HG03280 (cell line): ENCODE results near the gene RAPGEF6.
"Not testable (repeated sequence)": the region's sequence is repeated elsewhere in the genome, so short reads cannot be mapped to it uniquely, and the experiment has no call there.

Experiments
- ATAC-seq: cut with Tn5 transposase; IDR thresholded peaks from one replicate; pipeline ENCODE4 v1.9.1; 2021; ENCODE audit warnings: mild to moderate bottlenecking, moderate library complexity; ENCODE audit not compliant: unreplicated experiment

RAPGEF6 gene

DNA sequence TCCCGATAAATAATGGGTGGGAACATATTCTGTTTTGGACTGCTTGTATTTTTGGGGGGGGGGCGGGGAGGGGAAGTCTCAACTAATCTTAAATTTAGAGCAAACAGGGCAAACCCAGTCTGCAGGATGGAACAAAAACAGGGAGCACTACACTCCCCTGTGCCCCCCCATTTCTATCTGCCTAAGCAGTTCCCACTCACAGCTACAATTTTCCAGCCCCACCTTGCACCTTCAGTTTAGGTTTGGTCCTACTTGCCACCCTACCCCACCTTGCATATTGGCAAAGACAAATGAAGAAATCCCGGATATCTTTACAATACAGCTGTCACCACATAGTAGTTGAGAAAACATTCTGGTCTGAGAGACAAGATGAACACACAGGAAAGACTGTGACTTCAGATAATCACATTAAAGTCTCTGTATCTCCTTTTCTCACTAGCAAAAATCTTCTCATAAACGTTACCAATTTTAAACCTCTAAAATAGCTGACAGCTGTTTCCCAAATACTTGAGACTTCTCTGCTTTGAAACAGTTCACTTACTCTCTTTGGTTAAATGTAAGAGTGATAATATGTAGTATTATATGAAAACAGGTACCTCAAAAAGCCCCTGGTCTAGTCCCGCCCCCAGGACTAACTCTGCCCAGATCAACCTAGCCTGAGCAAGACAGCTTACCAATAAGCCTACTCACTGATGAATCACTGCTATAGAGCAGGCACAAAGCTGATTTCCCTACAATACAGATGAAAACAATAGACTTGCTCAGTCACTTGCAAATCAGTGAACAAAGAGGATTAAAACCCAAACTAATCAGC lies 5.2 kb upstream of the RAPGEF6 start:
- no peak for ATAC-seq

DNA sequence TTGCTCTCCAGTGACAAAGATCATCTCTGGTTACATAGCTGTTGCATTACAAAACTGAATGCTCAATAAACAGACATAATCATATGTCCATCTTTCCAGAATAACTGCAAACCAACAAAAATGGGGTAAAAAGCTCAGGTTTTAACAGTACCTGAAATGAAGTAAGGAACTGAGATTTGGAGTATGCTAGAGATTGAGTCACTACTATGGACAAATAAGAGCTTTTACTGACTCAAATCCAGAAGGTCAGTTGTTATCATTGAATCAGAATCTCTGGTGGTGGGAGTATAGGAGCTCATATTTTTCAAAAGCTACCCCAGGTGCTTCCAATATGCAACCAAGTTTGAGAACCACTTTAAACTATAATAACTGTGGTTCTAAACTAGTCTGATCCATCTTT lies 4.1 kb upstream of the RAPGEF6 start:
- ATAC-seq = no peak

DNA sequence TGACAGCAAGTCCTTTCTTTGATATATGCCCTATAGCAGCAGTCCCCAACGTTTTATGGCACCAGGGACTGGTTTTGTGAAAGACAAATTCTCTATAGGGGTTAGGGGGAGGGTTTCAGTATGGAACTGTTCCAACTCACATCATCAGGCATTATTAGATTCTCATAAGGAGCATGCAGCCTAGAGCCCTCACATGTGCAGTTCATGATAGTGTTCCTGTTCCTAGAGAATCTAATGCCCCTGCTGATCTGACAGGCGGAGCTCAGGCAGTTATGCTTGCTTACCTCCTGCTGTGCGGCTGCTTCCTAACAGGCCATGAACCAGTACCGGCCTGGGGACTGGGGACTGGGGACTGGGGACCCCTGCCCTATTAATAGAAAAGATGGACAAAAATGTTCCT lies 2.7 kb upstream of the RAPGEF6 start:
- ATAC-seq = no peak

DNA sequence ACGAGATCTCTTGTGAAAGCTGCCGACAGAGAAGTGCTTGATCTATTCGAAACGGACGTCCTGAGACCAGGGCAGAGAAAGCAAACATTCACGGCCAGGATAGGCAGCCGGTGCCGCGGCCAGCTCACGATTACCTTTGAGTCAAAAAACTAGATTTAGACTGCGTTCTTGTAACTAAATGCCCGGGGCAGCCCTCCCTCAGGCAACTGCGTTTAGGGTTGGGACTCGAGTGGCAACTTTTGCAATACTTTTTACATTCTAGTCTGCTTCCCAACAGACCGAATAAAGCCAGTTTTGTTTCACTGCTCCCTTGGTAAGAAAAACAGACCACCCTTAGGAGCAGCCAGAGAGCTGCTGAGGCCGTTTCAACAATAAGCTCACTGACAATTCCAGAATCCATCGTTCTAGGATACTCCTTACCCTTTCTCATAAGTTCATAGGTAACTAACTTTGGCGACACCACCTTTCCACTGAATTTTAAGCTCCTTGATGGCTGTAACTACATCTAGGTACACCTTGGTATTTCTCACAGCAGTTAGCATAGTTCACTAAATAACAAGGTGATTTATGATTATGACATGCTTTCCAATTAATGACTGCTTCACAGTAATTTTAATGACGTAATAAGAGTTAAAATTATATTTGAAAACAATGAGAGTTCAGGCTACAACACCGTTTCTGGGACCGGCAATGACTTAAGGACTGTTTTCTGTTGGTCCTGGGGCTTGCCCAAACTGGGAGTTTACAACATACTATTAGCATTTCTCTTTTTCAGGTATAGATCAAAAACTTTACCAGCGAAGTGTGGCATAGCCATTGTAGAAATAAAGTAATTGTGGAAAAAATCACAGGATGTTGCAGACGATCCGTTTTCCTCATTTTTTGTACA lies 899 bp upstream of the RAPGEF6 start:
- no peak for ATAC-seq

DNA sequence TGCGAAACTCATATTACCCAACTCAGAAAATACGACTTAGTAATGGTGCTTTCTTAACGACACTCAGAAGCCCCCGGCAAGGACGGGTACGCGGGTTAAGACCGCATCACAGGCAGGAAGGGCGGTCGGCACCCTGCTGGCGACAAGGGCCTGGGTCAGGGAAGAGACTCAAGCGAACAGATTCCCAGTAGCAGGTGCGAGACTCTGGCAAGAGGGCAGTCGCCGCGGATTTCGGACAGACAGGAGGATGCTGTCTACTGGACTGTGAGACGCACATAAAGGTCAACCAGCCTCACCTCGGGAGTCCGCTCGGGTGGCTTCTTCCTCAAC lies 398 bp downstream of the RAPGEF6 start:
- peak; percentile 25 for ATAC-seq

- ATAC-seq = no peak
These were observed 791 bp downstream of the RAPGEF6 start for GRCh38 chr5:131634238-131634637.

GRCh38 chr5:131633830-131634229 lies 1.2 kb downstream of the RAPGEF6 start:
- ATAC-seq = no peak

DNA sequence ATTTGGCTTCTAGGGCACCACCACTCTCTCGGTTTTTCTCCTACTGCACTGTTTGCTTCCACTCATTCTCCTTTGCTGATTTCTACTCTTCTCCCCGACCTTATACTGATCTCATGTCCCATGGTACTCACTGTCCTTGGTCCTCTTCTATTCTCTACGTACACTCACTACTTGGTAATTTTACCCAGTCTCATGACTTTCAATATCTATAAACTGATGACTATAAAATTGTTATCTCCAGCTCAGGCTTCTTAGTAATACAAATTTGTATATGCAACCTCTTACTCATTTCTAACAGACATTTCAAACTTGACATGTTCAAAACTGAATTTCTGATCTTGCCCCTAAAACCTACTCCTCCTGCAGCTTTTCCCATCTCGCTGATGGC lies 4.1 kb downstream of the RAPGEF6 start:
- no peak for ATAC-seq

- no peak for ATAC-seq
These were observed 4.6 kb downstream of the RAPGEF6 start for GRCh38 chr5:131630208-131630962.

DNA sequence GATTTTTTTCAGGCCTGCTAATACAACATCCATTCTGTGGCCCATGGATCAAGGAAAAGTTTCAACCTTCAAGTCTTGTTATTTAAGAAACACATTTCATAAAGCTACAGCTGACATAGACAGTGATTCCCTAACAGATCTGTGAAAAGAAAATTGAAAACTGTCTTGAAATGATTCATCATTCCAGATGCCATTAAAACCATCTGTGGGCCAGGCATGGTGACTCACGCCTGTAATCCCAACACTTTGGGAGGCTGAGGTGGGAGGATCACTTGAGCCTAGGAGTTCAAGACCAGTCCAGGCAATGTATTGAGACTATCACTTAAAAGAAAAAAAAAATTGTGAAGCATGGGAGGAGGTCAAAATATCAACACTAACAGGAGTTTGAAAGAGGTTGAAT lies 6.0 kb downstream of the RAPGEF6 start:
- ATAC-seq = no peak

DNA sequence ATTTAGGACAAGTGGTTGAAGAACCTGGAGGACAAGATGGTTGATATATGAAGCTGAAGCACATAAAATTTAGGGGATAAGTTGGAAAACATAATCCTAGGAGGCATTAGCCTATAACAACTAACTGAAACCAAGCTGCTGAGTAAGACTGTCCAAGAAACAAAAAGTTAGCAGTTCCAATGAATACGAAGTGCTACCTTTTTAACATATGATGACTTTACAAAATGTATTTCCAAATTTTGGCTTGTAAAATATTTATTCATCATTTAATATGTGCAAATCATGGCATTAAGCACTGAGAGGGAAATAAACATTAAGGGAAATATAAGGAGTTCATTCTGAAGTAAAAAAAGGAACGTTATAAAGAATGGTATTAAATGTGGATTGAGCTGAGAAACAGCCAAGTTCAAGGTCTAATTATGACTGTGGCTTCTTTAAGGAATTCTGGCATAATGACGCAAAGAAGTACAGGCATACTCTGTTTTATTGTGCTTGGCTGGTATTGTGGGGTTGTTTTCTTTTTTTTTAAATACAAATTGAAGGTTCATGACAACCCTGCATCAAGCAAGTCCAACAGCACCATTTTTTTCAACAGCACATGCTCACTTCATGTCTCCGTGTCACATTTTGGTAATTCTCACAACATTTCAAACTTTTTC lies 7.7 kb downstream of the RAPGEF6 start:
- no peak for ATAC-seq

DNA sequence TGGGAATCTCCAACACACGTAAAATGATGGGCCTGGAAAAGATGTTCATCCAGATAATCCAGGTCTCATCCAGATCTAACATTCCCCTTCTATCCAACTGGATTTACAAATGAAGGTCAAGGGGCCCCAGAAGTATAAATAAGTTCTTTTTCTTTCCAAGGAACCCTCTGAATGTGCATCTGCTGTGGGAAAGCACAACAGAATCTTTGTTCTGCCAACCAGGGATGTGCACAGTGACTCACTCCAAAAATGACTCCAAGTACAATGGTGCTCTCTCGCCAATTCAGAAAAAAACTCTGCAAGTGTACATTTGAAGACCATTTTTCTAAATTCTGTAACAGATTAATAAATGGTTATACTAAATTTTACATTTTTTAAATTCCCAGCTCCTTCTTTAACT lies 12.4 kb downstream of the RAPGEF6 start:
- no peak for ATAC-seq

GRCh38 chr5:131621164-131621563 lies 13.9 kb downstream of the RAPGEF6 start:
- ATAC-seq = not testable (repeated sequence)

DNA sequence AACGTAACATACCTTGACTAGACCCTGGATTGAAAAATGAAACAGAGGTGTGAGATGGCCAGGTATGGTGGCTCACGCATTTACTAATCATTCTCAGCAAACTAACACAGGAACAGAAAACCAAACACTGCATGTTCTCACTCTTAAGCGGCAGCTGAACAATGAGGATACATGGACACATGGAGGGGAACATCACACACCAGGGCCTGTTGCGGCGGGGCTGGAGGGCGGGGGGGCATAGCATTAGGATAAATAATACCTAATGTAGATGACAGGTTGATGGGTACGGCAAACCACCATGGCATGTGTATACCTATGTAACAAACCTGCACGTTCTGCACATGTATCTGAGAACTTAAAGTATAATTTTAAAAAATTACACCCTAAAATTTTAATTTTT lies 15.9 kb downstream of the RAPGEF6 start:
- ATAC-seq = no peak

- no peak for ATAC-seq
These were observed 17.7 kb downstream of the RAPGEF6 start for GRCh38 chr5:131617140-131617822.

DNA sequence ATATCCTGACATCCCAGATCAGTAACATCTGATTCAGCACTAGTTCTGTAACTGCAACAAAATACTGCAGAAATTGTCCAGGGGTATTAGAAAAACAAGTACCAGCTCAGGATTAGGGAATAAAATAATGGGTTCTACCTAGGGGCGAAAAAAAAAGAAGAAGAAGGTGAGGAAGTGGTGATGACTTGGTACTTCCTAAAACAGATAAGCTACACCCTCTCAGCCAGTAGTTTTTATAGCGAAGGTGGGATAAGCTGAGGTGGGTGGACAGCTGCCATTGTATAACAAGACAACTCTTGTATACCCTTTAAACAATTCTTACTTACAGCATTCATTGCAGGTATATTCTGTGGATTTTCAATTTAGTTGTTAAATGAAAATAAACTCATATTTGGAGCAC lies 19.1 kb downstream of the RAPGEF6 start:
- no peak for ATAC-seq

- ATAC-seq = no peak
These were observed 21.6 kb downstream of the RAPGEF6 start for GRCh38 chr5:131613423-131613822.

- ATAC-seq = no peak
These were observed 24.0 kb downstream of the RAPGEF6 start for GRCh38 chr5:131611064-131611381.

- ATAC-seq = no peak
These were observed 24.6 kb downstream of the RAPGEF6 start for GRCh38 chr5:131610198-131611063.

- ATAC-seq = no peak
These were observed 25.3 kb downstream of the RAPGEF6 start for GRCh38 chr5:131609774-131610173.
